ENCODE measurements around the gene GCDH.

- TF ChIP-seq, protein P1, sequence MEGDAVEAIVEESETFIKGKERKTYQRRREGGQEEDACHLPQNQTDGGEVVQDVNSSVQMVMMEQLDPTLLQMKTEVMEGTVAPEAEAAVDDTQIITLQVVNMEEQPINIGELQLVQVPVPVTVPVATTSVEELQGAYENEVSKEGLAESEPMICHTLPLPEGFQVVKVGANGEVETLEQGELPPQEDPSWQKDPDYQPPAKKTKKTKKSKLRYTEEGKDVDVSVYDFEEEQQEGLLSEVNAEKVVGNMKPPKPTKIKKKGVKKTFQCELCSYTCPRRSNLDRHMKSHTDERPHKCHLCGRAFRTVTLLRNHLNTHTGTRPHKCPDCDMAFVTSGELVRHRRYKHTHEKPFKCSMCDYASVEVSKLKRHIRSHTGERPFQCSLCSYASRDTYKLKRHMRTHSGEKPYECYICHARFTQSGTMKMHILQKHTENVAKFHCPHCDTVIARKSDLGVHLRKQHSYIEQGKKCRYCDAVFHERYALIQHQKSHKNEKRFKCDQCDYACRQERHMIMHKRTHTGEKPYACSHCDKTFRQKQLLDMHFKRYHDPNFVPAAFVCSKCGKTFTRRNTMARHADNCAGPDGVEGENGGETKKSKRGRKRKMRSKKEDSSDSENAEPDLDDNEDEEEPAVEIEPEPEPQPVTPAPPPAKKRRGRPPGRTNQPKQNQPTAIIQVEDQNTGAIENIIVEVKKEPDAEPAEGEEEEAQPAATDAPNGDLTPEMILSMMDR (conservative IDR thresholded peaks at IDR 0.05; ENCODE audit: low read length), result no peak
- TF ChIP-seq EZH2phosphoT487 (IDR thresholded peaks at IDR 0.05; ENCODE audit: borderline replicate concordance, low read depth, low read length), result no peak
Observed at GRCh38 chr19:12884202-12884601, 6.8 kb upstream of the GCDH start.

Measured in OCI-LY7 (cell line).